H1 (cell line): ENCODE measurements around the gene SCAI. TPM values are rescaled to one million over a fixed set of nuclear protein-coding genes. Genes with fewer than 3 reads are reported as not detected.
"Not testable (repeated sequence)": the region's sequence is repeated elsewhere in the genome, so short reads cannot be mapped to it uniquely, and the experiment has no call there.

Experiments
- CTCF ChIA-PET: fragments of 300-600 bp; sonication (Branson Sonifier 250); formaldehyde crosslinking; loops from one replicate; lab custom pipeline; 2021; ENCODE audit not compliant: partially characterized antibody; lab: Charles Lee
- POLR2A ChIA-PET: fragments of 300-600 bp; sonication (Branson Sonifier 250); formaldehyde crosslinking; loops from one replicate; lab custom pipeline; 2021; ENCODE audit warnings: inconsistent platforms; ENCODE audit not compliant: partially characterized antibody; lab: Charles Lee
- DNase-seq, 2 experiments: peaks; one replicate each; pipeline versions ENCODE4 v3.0.0 to v3.0.0-alpha.2; 2010 to 2022; ENCODE audit warnings: low spot score in 2 of 2, low read depth in 1 of 2, mixed read lengths in 1 of 2
- FAIRE-seq: peaks from 2 replicates; lab custom pipeline; 2011; peaks lifted over from hg19 to GRCh38; lab: Jason Lieb, UNC
- H2AFZ ChIP-seq: 2 replicates; pipeline ENCODE4 v1.8.1; 2012; ENCODE audit warnings: low read length, inconsistent platforms
- H2AK5ac ChIP-seq: 2 replicates; pipeline ENCODE4 v1.6.1; 2013; ENCODE audit warnings: low read depth, low read length
- H2BK120ac ChIP-seq: replicated peaks from 2 replicates; pipeline ENCODE3; 2013; ENCODE audit warnings: low read depth, low read length, inconsistent platforms
- H2BK12ac ChIP-seq: 2 replicates; pipeline ENCODE4 v1.6.1; 2013; ENCODE audit warnings: low read depth, low read length
- H2BK15ac ChIP-seq: 2 replicates; pipeline ENCODE4 v1.6.1; 2013; ENCODE audit warnings: low read length
- H2BK20ac ChIP-seq: 2 replicates; pipeline ENCODE4 v1.6.1; 2013; ENCODE audit warnings: low read length
- H2BK5ac ChIP-seq: 2 replicates; pipeline ENCODE4 v1.6.1; 2013; ENCODE audit warnings: low read depth, low read length
- H3K14ac ChIP-seq: 2 replicates; pipeline ENCODE4 v1.6.1; 2013; ENCODE audit warnings: inconsistent platforms; ENCODE audit not compliant: insufficient read length
- H3K18ac ChIP-seq: 2 replicates; pipeline ENCODE4 v1.6.1; 2013; ENCODE audit warnings: low read length; ENCODE audit errors: extremely low read depth
- H3K23ac ChIP-seq: 2 replicates; pipeline ENCODE4 v1.6.1; 2013; ENCODE audit warnings: inconsistent platforms; ENCODE audit not compliant: insufficient read length
- H3K23me2 ChIP-seq: 2 replicates; pipeline ENCODE4 v1.6.1; 2013; ENCODE audit warnings: low read depth, low read length
- H3K27ac ChIP-seq: 2 replicates; pipeline ENCODE4 v1.6.1; 2011; ENCODE audit warnings: low read depth, low read length, inconsistent platforms
- H3K27me3 ChIP-seq, 4 experiments: replicated peaks in 1 of 4; 1 replicate in 1 of 4; 2 replicates in 3 of 4; pipeline versions ENCODE4 v1.6.1 to v1.8.1; 2011 to 2013; ENCODE audit warnings: low read length in 3 of 4, mild to moderate bottlenecking in 3 of 4, inconsistent platforms in 2 of 4, mixed read lengths in 2 of 4, moderate library complexity in 1 of 4; ENCODE audit not compliant: control insufficient read depth in 3 of 4, insufficient read depth in 3 of 4; ENCODE audit errors: extremely low read depth in 1 of 4
- H3K36me3 ChIP-seq, 4 experiments: 2 replicates each; pipeline versions ENCODE4 v1.6.1 to v1.8.1; 2011 to 2013; ENCODE audit warnings: mild to moderate bottlenecking in 4 of 4, low read length in 3 of 4, moderate library complexity in 2 of 4, control low read depth in 1 of 4, inconsistent platforms in 1 of 4; ENCODE audit not compliant: insufficient read depth in 4 of 4, control insufficient read depth in 2 of 4
- H3K4ac ChIP-seq: replicated peaks from 2 replicates; pipeline ENCODE3; 2013; ENCODE audit warnings: low read length, low read depth, mixed read lengths, inconsistent platforms; ENCODE audit not compliant: insufficient read length
- H3K4me1 ChIP-seq, 4 experiments: replicated peaks in 1 of 4; 1 replicate in 1 of 4; 2 replicates in 3 of 4; pipeline versions ENCODE4 v1.6.1 to v1.8.1; 2011 to 2013; ENCODE audit warnings: low read length in 3 of 4, inconsistent platforms in 2 of 4, mixed read lengths in 1 of 4; ENCODE audit not compliant: insufficient read depth in 4 of 4, control insufficient read depth in 3 of 4
- H3K4me2 ChIP-seq, 2 experiments: 2 replicates each; pipeline versions ENCODE4 v1.6.1 to v1.8.1; 2011 to 2013; ENCODE audit warnings: low read depth in 2 of 2, low read length in 2 of 2, control low read depth in 1 of 2, inconsistent platforms in 1 of 2, mild to moderate bottlenecking in 1 of 2; ENCODE audit not compliant: insufficient read depth in 1 of 2
- H3K4me3 ChIP-seq, 4 experiments: fragments of 200-600, 300-600 bp in 1 of 4; sonication (generic), shearing (Covaris generic), sonication (Bioruptor Twin) in 1 of 4; 2 replicates each; pipeline versions ENCODE4 v1.5.1 to v1.8.1; 2011 to 2016; ENCODE audit warnings: low read length in 4 of 4, low read depth in 3 of 4, control low read depth in 2 of 4, inconsistent platforms in 2 of 4, mild to moderate bottlenecking in 2 of 4, mixed read lengths in 1 of 4, moderate library complexity in 1 of 4; ENCODE audit not compliant: insufficient read depth in 2 of 4; ENCODE audit errors: extremely low read depth in 1 of 4
- H3K56ac ChIP-seq: replicated peaks from 2 replicates; pipeline ENCODE3; 2013; ENCODE audit warnings: low read depth, mild to moderate bottlenecking, mixed read lengths, low read length, inconsistent platforms; ENCODE audit not compliant: insufficient read length
- H3K79me1 ChIP-seq: 2 replicates; pipeline ENCODE4 v1.6.1; 2013; ENCODE audit warnings: low read depth, low read length, control low read depth
- H3K79me2 ChIP-seq, 2 experiments: 2 replicates each; pipeline versions ENCODE4 v1.6.1 to v1.8.1; 2012 to 2013; ENCODE audit warnings: low read length in 2 of 2, mild to moderate bottlenecking in 2 of 2, inconsistent platforms in 1 of 2; ENCODE audit not compliant: insufficient read depth in 2 of 2, control insufficient read depth in 1 of 2
- H3K9ac ChIP-seq, 4 experiments: replicated peaks in 1 of 4; 1 replicate in 1 of 4; 2 replicates in 3 of 4; pipeline versions ENCODE4 v1.6.1 to v1.8.1; 2011 to 2013; ENCODE audit warnings: low read depth in 3 of 4, low read length in 3 of 4, control low read depth in 2 of 4, mild to moderate bottlenecking in 2 of 4, moderate library complexity in 2 of 4, inconsistent platforms in 1 of 4; ENCODE audit errors: extremely low read depth in 1 of 4
- H3K9me3 ChIP-seq, 2 experiments: 2 replicates each; pipeline versions ENCODE4 v1.6.1 to v1.8.1; 2012 to 2013; ENCODE audit warnings: mild to moderate bottlenecking in 2 of 2, moderate library complexity in 2 of 2, control low read depth in 1 of 2, inconsistent platforms in 1 of 2, low read depth in 1 of 2, low read length in 1 of 2, mixed read lengths in 1 of 2; ENCODE audit not compliant: insufficient read depth in 2 of 2
- H4K20me1 ChIP-seq, 2 experiments: replicated peaks in 1 of 2; 2 replicates each; pipeline versions ENCODE3 to v1.8.1; 2011 to 2013; ENCODE audit warnings: inconsistent platforms in 2 of 2, low read length in 2 of 2, mild to moderate bottlenecking in 1 of 2; ENCODE audit not compliant: insufficient read depth in 2 of 2, control insufficient read depth in 1 of 2
- H4K5ac ChIP-seq: 2 replicates; pipeline ENCODE4 v1.6.1; 2013; ENCODE audit warnings: low read length, low read depth, mixed read lengths, inconsistent platforms; ENCODE audit not compliant: insufficient read length
- H4K8ac ChIP-seq: 2 replicates; pipeline ENCODE4 v1.8.0; 2013; ENCODE audit warnings: mild to moderate bottlenecking, moderate library complexity, low read length, inconsistent platforms; ENCODE audit not compliant: insufficient read depth; ENCODE audit errors: extremely low read depth
- H4K91ac ChIP-seq: replicated peaks from 2 replicates; pipeline ENCODE3; 2013; ENCODE audit warnings: low read length, mixed read lengths, inconsistent platforms; ENCODE audit not compliant: insufficient read length
- WGBS, 2 experiments: shearing (Covaris generic) in 1 of 2; methylation state at CpG; one replicate each; pipeline versions ENCODE4 v1.1.6 to v1.1.7; 2013 to 2015; ENCODE audit warnings: low lambda C conversion rate in 2 of 2, mixed read lengths in 2 of 2, inconsistent platforms in 1 of 2, low coverage in 1 of 2, missing lambda C conversion rate in 1 of 2; ENCODE audit not compliant: insufficient replicate concordance in 2 of 2, insufficient coverage in 1 of 2, insufficient read length in 1 of 2; ENCODE audit errors: extremely low coverage in 1 of 2, missing lambda C conversion rate in 1 of 2; 5-methylcytosine and 5-hydroxymethylcytosine counted together
- polyA plus RNA-seq, 7 experiments: library from polyadenylated mRNA; depleted of rRNA in 3 of 7; stranded (reverse) in 5 of 7; unstranded in 2 of 7; fragments of >200 nt in 5 of 7; fragments of 200-250 nt in 2 of 7; gene quantifications; 1 replicate in 5 of 7; 2 replicates in 1 of 7; 4 replicates in 1 of 7; pipeline versions ENCODE4 v1.2.1 to v1.2.3, GENCODE V29; 2011 to 2013; ENCODE audit warnings: missing spikeins in 2 of 7, mixed read lengths in 2 of 7
- total RNA-seq: library from RNA; stranded (reverse); fragmentation: NEBNext Ultra II Directional; extraction: Animal tissue kit (Norgen Biotek cat#: 25700); gene quantifications from 2 replicates; pipeline ENCODE4 v1.2.1, GENCODE V29; 2021

SCAI gene
- total and polyA plus RNA-seq, 2 of the 8 experiments (the other 6 are each of a cell fraction or from before 2014, with no cell fraction given) = 6.4 to 19.8 TPM

GRCh38 chr9:124959671-124960408, 183.5 kb downstream of the SCAI start:
- H2BK12ac ChIP-seq, H2BK20ac ChIP-seq, H4K20me1 ChIP-seq, H3K9ac ChIP-seq, FAIRE-seq, H4K91ac ChIP-seq, H3K4ac ChIP-seq, H4K5ac ChIP-seq, H3K9me3 ChIP-seq, H2AFZ ChIP-seq, H3K23me2 ChIP-seq, H3K27ac ChIP-seq, H3K23ac ChIP-seq, H2AK5ac ChIP-seq, POLR2A ChIA-PET, H3K4me3 ChIP-seq, H3K56ac ChIP-seq, H3K4me1 ChIP-seq, H3K79me2 ChIP-seq, H2BK120ac ChIP-seq, DNase-seq, H2BK5ac ChIP-seq, H2BK15ac ChIP-seq, H4K8ac ChIP-seq, H3K18ac ChIP-seq, H3K36me3 ChIP-seq, H3K27me3 ChIP-seq, H3K4me2 ChIP-seq, H3K14ac ChIP-seq, H3K79me1 ChIP-seq: not testable (repeated sequence)
- CTCF ChIA-PET = interaction anchor here (0.6 kb wide), 1 partner anchor 148 kb away, joined by 3 read pairs; no protein-coding TSS in a partner anchor
- WGBS, 2 experiments = 93% methylated on average over 9 of the region's 9 CpGs; no CpG with 5 or more reads in 1 of the 2 experiments
